A549 (cell line): Measurements from ENCODE around the gene TMEM108. TPM values are rescaled to one million over a fixed set of nuclear protein-coding genes. Genes with fewer than 3 reads are reported as not detected.

Experiments used
- ATAC-seq, 2 experiments: fragments of 200-7000 bp in 1 of 2; fragments of >200 bp in 1 of 2; cut with Nextera tagmentation in 1 of 2; cut with Tn5 transposase in 1 of 2; 3 replicates each; pipeline versions ENCODE4 v1.8.0 to v1.9.1; 2018 to 2020; ENCODE audit warnings: mild to moderate bottlenecking in 1 of 2, moderate library complexity in 1 of 2
- CTCF ChIA-PET: fragments of 300-600 bp; sonication (Branson Sonifier 250); formaldehyde crosslinking; extraction: SDS; loops from one replicate; lab custom pipeline; 2021; ENCODE audit warnings: antibody characterized with exemption, inconsistent platforms; lab: Yijun Ruan, JAX
- POLR2A ChIA-PET: fragments of 350-600 bp; formaldehyde crosslinking; extraction: SDS; loops from one replicate; lab custom pipeline; 2021; ENCODE audit warnings: antibody characterized with exemption, inconsistent platforms; lab: Yijun Ruan, JAX
- DNase-seq, 2 experiments: peaks; one replicate each; pipeline versions ENCODE4 v3.0.0 to v3.0.0-alpha.2; 2011 to 2016; ENCODE audit warnings: low read depth in 1 of 2, low spot score in 1 of 2
- FAIRE-seq: peaks from 2 replicates; lab custom pipeline; 2011; peaks lifted over from hg19 to GRCh38; lab: Jason Lieb, UNC
- H3K27ac ChIP-seq, 2 experiments: fragments of >200 bp; sonication (Bioruptor Twin); formaldehyde crosslinking; 3 replicates each; pipeline ENCODE4 v1.5.1; 2016 to 2017
- H3K4me1 ChIP-seq: fragments of >200 bp; sonication (Bioruptor Twin); formaldehyde crosslinking; 3 replicates; pipeline ENCODE4 v1.6.1; 2016
- H3K4me2 ChIP-seq: fragments of >200 bp; sonication (Bioruptor Twin); formaldehyde crosslinking; 3 replicates; pipeline ENCODE4 v1.6.1; 2016
- H3K4me3 ChIP-seq: fragments of >200 bp; sonication (Bioruptor Twin); formaldehyde crosslinking; 3 replicates; pipeline ENCODE4 v1.5.1; 2016
- H3K9me3 ChIP-seq: fragments of >200 bp; sonication (Bioruptor Twin); formaldehyde crosslinking; 3 replicates; pipeline ENCODE4 v1.6.1; 2016
- CEBPB ChIP-seq, 2 experiments: fragments of >200 bp in 1 of 2; sonication (Bioruptor Twin) in 1 of 2; formaldehyde crosslinking in 1 of 2; IDR thresholded peaks; 2 replicates each; pipeline ENCODE4 v1.6.1; 2012 to 2016
- EHF ChIP-seq: fragments of 250-450 bp; sonication (Bioruptor Pico); IDR thresholded peaks from 2 replicates; pipeline ENCODE4 v1.5.0; 2020; ENCODE audit warnings: mild to moderate bottlenecking
- FOSB ChIP-seq: fragments of 250-450 bp; sonication (Bioruptor Pico); IDR thresholded peaks from 2 replicates; pipeline ENCODE4 v1.5.0; 2020; ENCODE audit warnings: mild to moderate bottlenecking, moderate library complexity
- FOXS1 ChIP-seq: fragments of 250-450 bp; sonication (Bioruptor Pico); IDR thresholded peaks from 2 replicates; pipeline ENCODE4 v1.5.0; 2020; ENCODE audit warnings: mild to moderate bottlenecking, moderate library complexity
- HDAC2 ChIP-seq: fragments of 200-600 bp; sonication (generic); IDR thresholded peaks from 2 replicates; pipeline ENCODE4 v1.6.1; 2016
- HOXA7 ChIP-seq: fragments of 250-450 bp; sonication (Bioruptor Pico); IDR thresholded peaks from 2 replicates; pipeline ENCODE4 v1.5.0; 2020; ENCODE audit warnings: mild to moderate bottlenecking, moderate library complexity
- JUN ChIP-seq, 2 experiments: fragments of >200 bp; sonication (Bioruptor Twin); formaldehyde crosslinking; IDR thresholded peaks; 2 replicates in 1 of 2; 3 replicates in 1 of 2; pipeline ENCODE4 v1.6.1; 2016 to 2017
- JUNB ChIP-seq: fragments of >200 bp; sonication (Bioruptor Twin); formaldehyde crosslinking; IDR thresholded peaks from 2 replicates; pipeline ENCODE4 v1.6.1; 2016
- MAX ChIP-seq: IDR thresholded peaks from 2 replicates; pipeline ENCODE4 v1.6.1; 2012
- MYC ChIP-seq: IDR thresholded peaks from 2 replicates; pipeline ENCODE4 v1.6.1; 2012; ENCODE audit warnings: mild to moderate bottlenecking, inconsistent platforms, low read length, improper control_type of control experiment, borderline replicate concordance
- NFE2L2 ChIP-seq: fragments of 150-350 bp; conservative IDR thresholded peaks from 2 replicates; pipeline ENCODE4 v1.6.1; 2014; ENCODE audit warnings: low read length
- NR3C1 ChIP-seq: fragments of >200 bp; sonication (Bioruptor Twin); formaldehyde crosslinking; IDR thresholded peaks from 3 replicates; pipeline ENCODE4 v1.6.1; 2017
- PHF8 ChIP-seq: fragments of 200-600 bp; sonication (generic); IDR thresholded peaks from 2 replicates; pipeline ENCODE4 v1.6.1; 2016; ENCODE audit warnings: low read depth, mild to moderate bottlenecking, antibody characterized with exemption, moderate library complexity, borderline replicate concordance
- POLR2AphosphoS2 ChIP-seq: conservative IDR thresholded peaks from 2 replicates; pipeline ENCODE4 v1.6.1; 2012; ENCODE audit warnings: low read length, improper control_type of control experiment, inconsistent platforms
- RCOR1 ChIP-seq: fragments of 150-350 bp; IDR thresholded peaks from 2 replicates; pipeline ENCODE4 v1.6.1; 2014; ENCODE audit warnings: antibody characterized with exemption, low read length, low read depth
- RNF2 ChIP-seq: fragments of 200-600 bp; sonication (generic); IDR thresholded peaks from 2 replicates; pipeline ENCODE4 v1.6.1; 2016; ENCODE audit warnings: low read depth, mild to moderate bottlenecking, antibody characterized with exemption, moderate library complexity, borderline replicate concordance
- SREBF2 ChIP-seq: fragments of 450-650 bp; IDR thresholded peaks from 2 replicates; pipeline ENCODE4 v1.6.1; 2014; ENCODE audit warnings: mild to moderate bottlenecking, moderate library complexity
- TFCP2L1 ChIP-seq: fragments of 250-450 bp; sonication (Bioruptor Pico); IDR thresholded peaks from 2 replicates; pipeline ENCODE4 v1.5.0; 2021; ENCODE audit warnings: mild to moderate bottlenecking
- USF2 ChIP-seq: fragments of 450-650 bp; IDR thresholded peaks from 2 replicates; pipeline ENCODE4 v1.6.1; 2014; ENCODE audit warnings: antibody characterized with exemption
- ZC3H11A ChIP-seq: fragments of 450-650 bp; IDR thresholded peaks from 2 replicates; pipeline ENCODE4 v1.6.1; 2014; ENCODE audit warnings: antibody characterized with exemption, mild to moderate bottlenecking
- ZFP36 ChIP-seq: fragments of 450-650 bp; IDR thresholded peaks from 2 replicates; pipeline ENCODE4 v1.6.1; 2014; ENCODE audit warnings: borderline replicate concordance; ENCODE audit not compliant: partially characterized antibody
- WGBS: methylation state at CpG from one replicate; pipeline ENCODE4 v1.1.6; 2017; ENCODE audit errors: missing lambda C conversion rate; 5-methylcytosine and 5-hydroxymethylcytosine counted together
- polyA plus RNA-seq, 4 experiments: library from polyadenylated mRNA; depleted of rRNA in 3 of 4; stranded (reverse); fragments of >200 nt; fragmentation: RNase III in 1 of 4; extraction: RNeasy Plus Mini Kit Qiagen cat#74134 plus additional on column Dnase treatment in 1 of 4; gene quantifications; 2 replicates in 3 of 4; 3 replicates in 1 of 4; pipeline ENCODE4 v1.2.3, GENCODE V29; 2011 to 2017
- TF ChIP-seq, protein P1 (sequence below): fragments of 200-600 bp; sonication (generic); IDR thresholded peaks from 2 replicates; pipeline ENCODE4 v1.6.1; 2016; ENCODE audit warnings: antibody characterized with exemption, mild to moderate bottlenecking, moderate library complexity
- TF ChIP-seq, protein P2 (sequence below): fragments of 150-350 bp; IDR thresholded peaks from 2 replicates; pipeline ENCODE4 v1.6.1; 2014; ENCODE audit warnings: low read depth, mild to moderate bottlenecking, low read length
- TF ChIP-seq, protein P3 (sequence below): fragments of >200 bp; sonication (Bioruptor Twin); formaldehyde crosslinking; IDR thresholded peaks from 2 replicates; pipeline ENCODE4 v1.6.1; 2016
- TF ChIP-seq, protein P4 (sequence below): fragments of >200 bp; sonication (Bioruptor Twin); formaldehyde crosslinking; IDR thresholded peaks from 3 replicates; pipeline ENCODE4 v1.5.1; 2016

TMEM108 gene
- polyA plus RNA-seq, 2 of the 4 experiments (the other 2 are of a cell fraction): not detected

- TF ChIP-seq, protein P1, sequence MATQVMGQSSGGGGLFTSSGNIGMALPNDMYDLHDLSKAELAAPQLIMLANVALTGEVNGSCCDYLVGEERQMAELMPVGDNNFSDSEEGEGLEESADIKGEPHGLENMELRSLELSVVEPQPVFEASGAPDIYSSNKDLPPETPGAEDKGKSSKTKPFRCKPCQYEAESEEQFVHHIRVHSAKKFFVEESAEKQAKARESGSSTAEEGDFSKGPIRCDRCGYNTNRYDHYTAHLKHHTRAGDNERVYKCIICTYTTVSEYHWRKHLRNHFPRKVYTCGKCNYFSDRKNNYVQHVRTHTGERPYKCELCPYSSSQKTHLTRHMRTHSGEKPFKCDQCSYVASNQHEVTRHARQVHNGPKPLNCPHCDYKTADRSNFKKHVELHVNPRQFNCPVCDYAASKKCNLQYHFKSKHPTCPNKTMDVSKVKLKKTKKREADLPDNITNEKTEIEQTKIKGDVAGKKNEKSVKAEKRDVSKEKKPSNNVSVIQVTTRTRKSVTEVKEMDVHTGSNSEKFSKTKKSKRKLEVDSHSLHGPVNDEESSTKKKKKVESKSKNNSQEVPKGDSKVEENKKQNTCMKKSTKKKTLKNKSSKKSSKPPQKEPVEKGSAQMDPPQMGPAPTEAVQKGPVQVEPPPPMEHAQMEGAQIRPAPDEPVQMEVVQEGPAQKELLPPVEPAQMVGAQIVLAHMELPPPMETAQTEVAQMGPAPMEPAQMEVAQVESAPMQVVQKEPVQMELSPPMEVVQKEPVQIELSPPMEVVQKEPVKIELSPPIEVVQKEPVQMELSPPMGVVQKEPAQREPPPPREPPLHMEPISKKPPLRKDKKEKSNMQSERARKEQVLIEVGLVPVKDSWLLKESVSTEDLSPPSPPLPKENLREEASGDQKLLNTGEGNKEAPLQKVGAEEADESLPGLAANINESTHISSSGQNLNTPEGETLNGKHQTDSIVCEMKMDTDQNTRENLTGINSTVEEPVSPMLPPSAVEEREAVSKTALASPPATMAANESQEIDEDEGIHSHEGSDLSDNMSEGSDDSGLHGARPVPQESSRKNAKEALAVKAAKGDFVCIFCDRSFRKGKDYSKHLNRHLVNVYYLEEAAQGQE: no peak
- TF ChIP-seq USF2 (no peak), MAX (no peak), SREBF2 (no peak), HDAC2 (no peak), JUNB (no peak), RCOR1 (no peak), FOXS1 (no peak), PHF8 (no peak), FOSB (CRISPR knock-in tag) (no peak), HOXA7 (CRISPR knock-in tag) (no peak)
- TF ChIP-seq, protein P2, sequence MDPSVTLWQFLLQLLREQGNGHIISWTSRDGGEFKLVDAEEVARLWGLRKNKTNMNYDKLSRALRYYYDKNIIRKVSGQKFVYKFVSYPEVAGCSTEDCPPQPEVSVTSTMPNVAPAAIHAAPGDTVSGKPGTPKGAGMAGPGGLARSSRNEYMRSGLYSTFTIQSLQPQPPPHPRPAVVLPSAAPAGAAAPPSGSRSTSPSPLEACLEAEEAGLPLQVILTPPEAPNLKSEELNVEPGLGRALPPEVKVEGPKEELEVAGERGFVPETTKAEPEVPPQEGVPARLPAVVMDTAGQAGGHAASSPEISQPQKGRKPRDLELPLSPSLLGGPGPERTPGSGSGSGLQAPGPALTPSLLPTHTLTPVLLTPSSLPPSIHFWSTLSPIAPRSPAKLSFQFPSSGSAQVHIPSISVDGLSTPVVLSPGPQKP: no peak
- FAIRE-seq (no peak), DNase-seq (no peak), ATAC-seq (no peak)
- H3K4me3 ChIP-seq: no peak overlapping the region
- 3% methylated on average over 4 of the region's 4 CpGs for WGBS
- H3K9me3 ChIP-seq: no peaks in the 10 kb centered on the region
- ChIA-PET CTCF (no interaction called here), POLR2A (no interaction called here)
- H3K27ac ChIP-seq: no peak overlapping the region
- no peak overlapping the region for H3K4me2 ChIP-seq
- H3K4me1 ChIP-seq: no peaks in the 10 kb centered on the region
Measured at GRCh38 chr3:133256787-133257483, 218.7 kb downstream of the TMEM108 start.

DNA sequence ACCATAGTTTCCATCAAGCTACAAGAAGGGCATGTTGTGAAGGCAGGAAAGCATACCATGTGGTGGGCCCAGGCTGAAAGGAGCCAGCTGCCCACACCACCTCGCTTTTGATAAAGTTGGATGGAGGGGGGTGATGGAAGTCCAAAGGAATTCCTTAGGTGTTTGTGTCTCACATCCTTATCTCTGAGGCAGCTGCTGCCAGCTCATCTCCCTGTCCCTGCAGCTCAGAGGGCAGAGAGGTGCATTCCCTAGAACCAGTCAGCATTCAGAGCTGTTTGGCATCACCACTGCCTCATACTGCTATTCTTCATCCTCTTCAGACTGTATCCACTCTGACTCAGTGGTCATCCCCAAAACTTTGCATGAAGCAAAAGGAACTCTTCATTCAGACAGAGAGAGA is 220.2 kb downstream of the TMEM108 start:
- WGBS: 0% methylated on average over 1 of the region's 1 CpG
- Histone ChIP-seq H3K27ac (no peak overlapping the region), H3K4me1 (no peaks in the 10 kb centered on the region), H3K4me2 (no peak overlapping the region), H3K4me3 (no peak overlapping the region), H3K9me3 (no peaks in the 10 kb centered on the region)
- DNase-seq: no peak
- POLR2A ChIA-PET: no interaction called here
- FAIRE-seq: no peak
- no peak for ATAC-seq
- TF ChIP-seq ZC3H11A (no peak), ZFP36 (no peak), NR3C1 (no peak), MYC (no peak), HDAC2 (no peak)
- CTCF ChIA-PET: interaction anchor here (0.6 kb wide), 1 partner anchor 850 kb away, joined by 4 read pairs; no protein-coding TSS in a partner anchor

DNA sequence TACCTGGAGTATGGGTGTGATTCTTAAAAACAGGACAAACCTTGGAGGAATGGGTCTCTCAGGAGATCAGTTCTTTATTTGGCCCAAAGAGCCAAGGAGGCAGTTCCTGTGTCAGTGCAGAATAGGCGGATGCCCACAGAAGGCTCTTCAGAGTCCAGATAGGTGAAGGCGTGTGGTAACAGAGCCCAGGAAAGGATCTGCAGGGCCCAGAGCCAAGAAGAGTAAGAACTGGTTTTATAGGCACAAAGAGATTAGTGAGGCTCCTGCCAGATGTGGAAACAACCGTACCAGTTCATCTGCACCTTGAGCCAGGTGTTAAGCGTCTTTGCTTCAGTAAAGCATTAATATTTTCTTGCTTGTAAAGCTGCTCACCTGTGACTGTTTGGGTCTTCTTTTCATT is 221.6 kb downstream of the TMEM108 start:
- CTCF ChIA-PET: no interaction called here
- no peaks in the 10 kb centered on the region for H3K9me3 ChIP-seq
- POLR2A ChIA-PET: no interaction called here
- H3K4me2 ChIP-seq: no peak overlapping the region
- H3K4me1 ChIP-seq: no peaks in the 10 kb centered on the region
- no peak for DNase-seq
- H3K27ac ChIP-seq: no peak overlapping the region
- ATAC-seq: no peak
- 24% methylated on average over 4 of the region's 4 CpGs for WGBS
- no peak for FAIRE-seq
- no peak overlapping the region for H3K4me3 ChIP-seq
- TF ChIP-seq ZFP36 (no peak), FOXS1 (no peak), POLR2AphosphoS2 (no peak), JUN (IDR thresholded peaks at IDR 0.05) (no peak), RNF2 (no peak), CEBPB (IDR thresholded peaks at IDR 0.05) (no peak), RCOR1 (no peak), EHF (CRISPR knock-in tag) (no peak), MYC (no peak), TFCP2L1 (CRISPR knock-in tag) (no peak), NFE2L2 (no peak), JUNB (no peak)
- TF ChIP-seq, protein P3, sequence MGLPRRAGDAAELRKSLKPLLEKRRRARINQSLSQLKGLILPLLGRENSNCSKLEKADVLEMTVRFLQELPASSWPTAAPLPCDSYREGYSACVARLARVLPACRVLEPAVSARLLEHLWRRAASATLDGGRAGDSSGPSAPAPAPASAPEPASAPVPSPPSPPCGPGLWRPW: no peak
- TF ChIP-seq, protein P4, sequence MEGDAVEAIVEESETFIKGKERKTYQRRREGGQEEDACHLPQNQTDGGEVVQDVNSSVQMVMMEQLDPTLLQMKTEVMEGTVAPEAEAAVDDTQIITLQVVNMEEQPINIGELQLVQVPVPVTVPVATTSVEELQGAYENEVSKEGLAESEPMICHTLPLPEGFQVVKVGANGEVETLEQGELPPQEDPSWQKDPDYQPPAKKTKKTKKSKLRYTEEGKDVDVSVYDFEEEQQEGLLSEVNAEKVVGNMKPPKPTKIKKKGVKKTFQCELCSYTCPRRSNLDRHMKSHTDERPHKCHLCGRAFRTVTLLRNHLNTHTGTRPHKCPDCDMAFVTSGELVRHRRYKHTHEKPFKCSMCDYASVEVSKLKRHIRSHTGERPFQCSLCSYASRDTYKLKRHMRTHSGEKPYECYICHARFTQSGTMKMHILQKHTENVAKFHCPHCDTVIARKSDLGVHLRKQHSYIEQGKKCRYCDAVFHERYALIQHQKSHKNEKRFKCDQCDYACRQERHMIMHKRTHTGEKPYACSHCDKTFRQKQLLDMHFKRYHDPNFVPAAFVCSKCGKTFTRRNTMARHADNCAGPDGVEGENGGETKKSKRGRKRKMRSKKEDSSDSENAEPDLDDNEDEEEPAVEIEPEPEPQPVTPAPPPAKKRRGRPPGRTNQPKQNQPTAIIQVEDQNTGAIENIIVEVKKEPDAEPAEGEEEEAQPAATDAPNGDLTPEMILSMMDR: no peak
- TF ChIP-seq, protein P2: no peak
